GM18526 (cell line): ENCODE measurements around the gene MCTP2.

ENCODE experiments used
- POLR2A ChIP-seq: IDR thresholded peaks from 3 replicates; pipeline ENCODE4 v1.6.1; 2011; ENCODE audit not compliant: insufficient read length; ENCODE audit errors: extremely low read depth

Gene MCTP2

GRCh38 chr15:94252223-94252766 is 20.9 kb downstream of the MCTP2 start:
- TF ChIP-seq POLR2A = no peak

GRCh38 chr15:94252906-94253491 is 21.6 kb downstream of the MCTP2 start:
- no peak for TF ChIP-seq POLR2A

DNA sequence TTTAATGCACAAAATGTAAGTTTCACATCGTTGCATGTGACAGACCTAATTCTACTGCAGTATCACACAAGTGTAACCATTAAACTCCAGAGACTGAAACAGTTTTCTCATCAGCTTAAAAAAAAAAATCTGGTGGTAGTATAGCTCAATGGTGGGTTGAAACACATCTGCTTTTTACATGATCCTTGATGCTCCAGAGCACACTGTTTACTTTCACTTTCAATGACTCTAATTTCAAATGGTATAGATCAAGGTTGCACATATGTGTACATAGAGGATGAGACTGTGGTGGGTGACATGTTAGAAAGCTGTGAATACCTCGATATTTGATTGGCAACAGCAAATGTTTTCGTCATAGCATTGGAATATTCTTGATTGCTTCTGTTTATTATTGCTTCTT is 22.4 kb downstream of the MCTP2 start:
- TF ChIP-seq POLR2A = no peak

- no peak for TF ChIP-seq POLR2A
Observed at GRCh38 chr15:94255540-94255939, 24.2 kb downstream of the MCTP2 start.

DNA sequence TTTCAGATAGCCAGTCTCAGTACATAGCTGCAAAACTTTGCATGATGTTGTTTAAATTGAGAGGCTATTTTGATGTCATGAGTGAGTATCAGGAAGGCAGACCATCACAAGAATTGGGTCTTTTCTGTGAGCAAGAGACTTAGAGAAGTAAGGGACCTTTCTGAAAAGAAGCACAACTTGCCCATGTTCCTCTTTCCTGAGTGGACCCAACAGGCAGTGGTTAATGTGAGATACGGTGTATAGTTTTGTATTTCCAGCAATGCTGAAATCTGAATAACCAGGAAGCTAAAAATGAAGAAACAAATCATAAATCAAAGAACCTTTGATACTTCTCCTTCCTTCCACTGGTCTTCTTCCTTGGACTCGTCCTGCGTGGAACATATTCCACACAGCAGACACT is 25.1 kb downstream of the MCTP2 start:
- TF ChIP-seq POLR2A = no peak

DNA sequence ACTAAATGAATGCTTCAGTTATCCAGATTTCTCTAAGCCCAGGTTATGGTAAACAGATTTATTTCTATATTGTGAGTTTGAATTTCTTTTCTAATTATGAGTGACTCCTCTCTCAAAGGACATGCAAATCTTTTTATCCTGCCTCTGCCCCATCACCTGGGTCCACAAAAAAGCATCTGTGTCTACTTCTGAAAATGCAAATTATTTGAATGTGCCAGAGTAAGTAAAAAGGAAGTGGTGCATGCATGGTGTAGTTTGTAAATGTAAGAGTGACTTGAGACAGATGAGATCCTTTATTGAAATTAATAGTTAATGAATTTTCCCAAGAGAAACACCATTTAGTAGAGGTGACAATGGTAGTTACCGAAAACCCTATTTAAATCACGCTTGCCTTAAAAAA is 26.9 kb downstream of the MCTP2 start:
- TF ChIP-seq POLR2A = no peak

DNA sequence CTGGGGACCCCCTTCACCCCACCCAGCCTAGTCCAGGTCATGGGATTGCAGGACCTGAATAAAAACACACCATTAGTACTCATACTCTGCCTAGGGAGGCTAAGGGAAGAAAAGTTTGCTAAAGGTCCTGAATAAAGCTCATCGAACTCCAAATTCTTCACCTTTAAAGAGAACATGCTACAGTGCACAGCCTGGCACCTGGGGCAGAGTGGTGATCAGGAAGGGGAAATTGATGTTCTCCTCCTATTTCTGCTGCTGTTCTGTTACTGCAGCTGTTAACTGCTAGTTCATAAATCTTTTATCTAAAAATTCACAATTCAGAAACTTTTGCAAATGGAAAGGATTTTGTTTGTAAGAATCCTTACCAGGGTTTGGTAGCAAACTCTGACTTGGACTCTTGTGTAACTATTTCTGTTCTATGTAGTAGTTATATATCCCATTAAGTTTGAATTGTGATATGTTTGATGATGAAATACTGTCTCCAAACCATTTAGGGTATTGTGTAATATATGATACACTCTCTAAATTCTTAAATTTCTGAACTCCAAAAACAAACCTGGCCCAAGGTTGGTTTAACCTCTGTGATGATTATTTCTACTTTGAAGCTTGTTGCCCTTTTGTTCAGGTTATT is 27.9 kb downstream of the MCTP2 start:
- no peak for TF ChIP-seq POLR2A

- TF ChIP-seq POLR2A = no peak
Observed at GRCh38 chr15:94259863-94260262, 28.5 kb downstream of the MCTP2 start.

GRCh38 chr15:94262201-94262600 is 30.8 kb downstream of the MCTP2 start:
- no peak for TF ChIP-seq POLR2A

- no peak for TF ChIP-seq POLR2A
Observed at GRCh38 chr15:94263341-94264273, 32.2 kb downstream of the MCTP2 start.

GRCh38 chr15:94265009-94265408 is 33.6 kb downstream of the MCTP2 start:
- TF ChIP-seq POLR2A = no peak

DNA sequence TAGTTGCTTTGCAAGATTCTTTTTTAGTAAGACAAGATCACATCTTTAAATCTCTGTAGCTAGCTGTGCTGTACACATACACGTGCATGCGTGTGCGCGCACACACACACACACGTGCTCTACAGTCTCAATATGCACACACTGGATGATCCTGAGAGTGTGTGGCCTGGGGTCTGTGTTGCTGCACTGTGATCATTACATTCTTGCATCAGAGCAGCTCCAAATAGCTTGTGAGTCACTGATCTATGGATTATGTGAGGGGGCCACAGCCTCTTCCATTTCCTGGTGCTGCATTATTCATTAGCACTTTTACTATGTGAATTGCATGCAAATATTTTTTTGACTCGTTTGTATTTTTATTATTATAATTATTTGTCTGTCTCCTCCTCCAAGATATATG is 34.6 kb downstream of the MCTP2 start:
- TF ChIP-seq POLR2A = no peak

DNA sequence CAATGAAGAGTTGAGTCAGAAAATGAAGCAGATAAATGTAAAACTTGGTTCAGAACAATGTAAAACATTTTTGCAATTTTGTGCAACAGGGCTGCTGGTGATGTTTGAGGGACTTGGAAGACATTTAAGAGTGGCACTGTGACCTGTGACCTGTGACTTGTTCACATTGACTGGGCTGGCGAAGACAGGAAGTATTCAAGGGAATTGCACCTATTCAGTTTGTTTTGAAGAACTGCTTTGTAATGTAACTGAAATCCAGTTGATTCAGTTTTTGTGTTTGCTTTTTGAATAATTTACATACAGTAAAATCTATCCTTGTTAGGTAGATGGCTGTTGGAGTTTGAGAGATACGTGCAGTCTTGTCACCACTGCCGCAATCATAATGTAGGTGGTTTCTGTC is 35.4 kb downstream of the MCTP2 start:
- no peak for TF ChIP-seq POLR2A

DNA sequence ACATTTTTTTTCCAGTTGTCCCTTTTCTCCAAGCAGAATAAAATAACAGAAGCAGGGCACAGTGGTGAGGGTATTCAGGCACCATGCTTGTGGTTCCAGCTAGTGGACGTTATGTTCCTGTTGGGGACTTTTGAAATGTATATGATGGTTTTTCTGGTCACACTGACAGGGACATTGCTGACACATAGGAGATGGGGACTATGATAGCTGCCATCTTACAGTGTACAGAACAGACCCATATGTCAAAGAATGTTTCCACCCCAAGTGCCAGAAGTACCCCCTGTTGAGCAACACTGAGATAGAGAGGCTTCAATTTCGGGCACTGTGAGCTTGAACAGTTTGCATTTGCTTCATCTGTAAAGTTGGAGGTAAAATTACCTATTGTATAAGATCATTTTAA is 38.6 kb downstream of the MCTP2 start:
- no peak for TF ChIP-seq POLR2A

DNA sequence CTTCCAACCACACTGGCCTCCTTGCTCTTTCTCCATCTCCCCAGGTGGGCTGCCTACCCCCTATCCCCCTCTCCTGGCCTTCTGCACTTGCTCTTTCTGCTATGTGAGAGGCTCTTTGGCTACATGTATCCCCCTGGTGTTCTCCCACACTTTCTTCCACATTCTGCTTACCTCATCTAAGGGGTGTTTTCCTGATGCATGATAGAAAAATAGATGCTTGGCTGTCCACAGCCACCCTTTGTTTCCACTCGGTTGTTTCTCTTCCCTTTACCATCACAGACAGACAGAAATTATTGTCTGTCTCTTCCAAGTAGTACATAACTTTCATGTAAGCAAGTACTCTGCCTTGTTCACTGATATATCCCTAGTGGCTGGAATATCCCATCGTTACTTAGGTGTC is 39.2 kb downstream of the MCTP2 start:
- TF ChIP-seq POLR2A = no peak
